Fibroblast of lung (primary cell): ENCODE results near the gene AOX1. TPM values are rescaled to one million over a fixed set of nuclear protein-coding genes. Genes with fewer than 3 reads are reported as not detected.
A peak's percentile ranks its signal among the peaks of the same experiment; 100 is the strongest.

Source experiments
- DNase-seq, 2 donors: peaks; one replicate each; pipeline versions ENCODE4 v3.0.0 to v3.0.0-alpha.2; 2010; ENCODE audit warnings: low read depth in 2 of 2
- H2AFZ ChIP-seq: 2 replicates; pipeline ENCODE4 v1.5.1; 2012; ENCODE audit warnings: low read length, control low read depth, inconsistent platforms
- H3K27ac ChIP-seq: 2 replicates; pipeline ENCODE4 v1.5.1; 2011; ENCODE audit warnings: low read length, control low read depth; ENCODE audit not compliant: insufficient read depth
- H3K27me3 ChIP-seq: 2 replicates; pipeline ENCODE4 v1.5.1; 2011; ENCODE audit warnings: mild to moderate bottlenecking, low read length; ENCODE audit not compliant: control insufficient read depth, insufficient read depth
- H3K36me3 ChIP-seq: 2 replicates; pipeline ENCODE4 v1.5.1; 2011; ENCODE audit warnings: low read length; ENCODE audit not compliant: control insufficient read depth, insufficient read depth
- H3K4me1 ChIP-seq: 2 replicates; pipeline ENCODE4 v1.5.1; 2011; ENCODE audit warnings: low read length; ENCODE audit not compliant: control insufficient read depth, insufficient read depth; ENCODE audit errors: extremely low read depth
- H3K4me2 ChIP-seq: 2 replicates; pipeline ENCODE4 v1.5.1; 2011; ENCODE audit warnings: low read length, control low read depth; ENCODE audit not compliant: insufficient read depth; ENCODE audit errors: extremely low read depth
- H3K4me3 ChIP-seq, 4 experiments: fragments of 200-600 bp in 1 of 4; sonication (generic) in 1 of 4; replicated peaks in 1 of 4; 2 replicates each; pipeline ENCODE4 v1.5.1; 2011 to 2016; ENCODE audit warnings: low read length in 4 of 4, low read depth in 3 of 4, mild to moderate bottlenecking in 3 of 4, control low read depth in 2 of 4, inconsistent platforms in 1 of 4, mixed read lengths in 1 of 4; ENCODE audit not compliant: insufficient read depth in 1 of 4; ENCODE audit errors: control extremely low read depth in 1 of 4
- H3K79me2 ChIP-seq: 2 replicates; pipeline ENCODE4 v1.5.1; 2012; ENCODE audit warnings: mild to moderate bottlenecking, low read length, inconsistent platforms; ENCODE audit not compliant: control insufficient read depth, insufficient read depth
- H3K9ac ChIP-seq: 2 replicates; pipeline ENCODE4 v1.5.1; 2011; ENCODE audit warnings: mild to moderate bottlenecking, low read length, control low read depth; ENCODE audit not compliant: insufficient read depth
- H3K9me3 ChIP-seq: 2 replicates; pipeline ENCODE4 v1.5.1; 2012; ENCODE audit warnings: low read depth, low read length; ENCODE audit not compliant: control insufficient read depth, insufficient read depth
- H4K20me1 ChIP-seq: 2 replicates; pipeline ENCODE4 v1.5.1; 2011; ENCODE audit warnings: low read length; ENCODE audit not compliant: control insufficient read depth, insufficient read depth; ENCODE audit errors: extremely low read depth
- EZH2 ChIP-seq: IDR thresholded peaks from 2 replicates; pipeline ENCODE4 v1.5.1; 2012; ENCODE audit warnings: low read length, control low read depth, mild to moderate bottlenecking; ENCODE audit errors: missing control alignments
- polyA plus RNA-seq, 2 donors: library from polyadenylated mRNA; depleted of rRNA in 1 of 2; stranded (reverse) in 1 of 2; unstranded in 1 of 2; fragments of >200 nt; gene quantifications; 2 replicates each; pipeline ENCODE4 v1.2.1, GENCODE V29; 2011 to 2012; ENCODE audit warnings: missing spikeins in 1 of 2
- total RNA-seq: library from RNA; depleted of rRNA; stranded (reverse); fragments of >200 nt; gene quantifications from 2 replicates; pipeline ENCODE4 v1.2.1, GENCODE V29; 2014
- TF ChIP-seq, protein P1 (sequence below), 2 donors: IDR thresholded peaks in 1 of 2; conservative IDR thresholded peaks in 1 of 2; 1 replicate in 1 of 2; 2 replicates in 1 of 2; pipeline ENCODE4 v1.5.1; 2011 to 2012; ENCODE audit warnings: low read length in 2 of 2, control low read depth in 1 of 2, inconsistent platforms in 1 of 2, low read depth in 1 of 2, mild to moderate bottlenecking in 1 of 2

AOX1 gene
- total and polyA plus RNA-seq, 2 donors (not counting 1 experiment from before 2014, with no cell fraction given): 39.4 to 65.1 TPM

DNA sequence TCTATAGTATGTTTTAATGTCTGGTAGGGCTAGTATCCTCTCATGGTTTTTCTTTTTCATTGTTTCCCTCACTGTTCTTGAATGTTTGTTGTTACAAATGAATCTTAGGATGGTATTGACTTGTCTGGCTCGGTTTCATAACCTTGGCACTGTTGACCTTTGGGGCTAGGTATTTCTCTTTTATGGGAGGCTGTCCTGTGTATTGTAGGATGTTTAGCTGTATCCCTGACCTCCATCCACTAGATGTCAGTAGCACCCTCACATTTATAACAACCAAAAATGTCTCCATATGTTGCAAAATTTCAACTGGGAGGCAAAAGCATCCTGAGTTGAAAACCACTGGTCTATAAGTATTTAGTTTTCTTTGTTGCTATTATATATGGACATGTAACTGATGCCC lies 7.0 kb upstream of the AOX1 start:
- H2AFZ ChIP-seq: no peak overlapping the region
- peak; percentile 13 to 43 for DNase-seq
- no peak overlapping the region for H3K4me3 ChIP-seq
- no peaks in the 10 kb centered on the region for H3K27me3 ChIP-seq
- H3K79me2 ChIP-seq: no peaks in the 10 kb centered on the region
- H3K9me3 ChIP-seq: no peaks in the 10 kb centered on the region
- H3K9ac ChIP-seq: no peak overlapping the region
- H3K4me2 ChIP-seq: no peak overlapping the region
- no peak overlapping the region for H3K27ac ChIP-seq
- no peaks in the 10 kb centered on the region for H4K20me1 ChIP-seq
- TF ChIP-seq, protein P1, sequence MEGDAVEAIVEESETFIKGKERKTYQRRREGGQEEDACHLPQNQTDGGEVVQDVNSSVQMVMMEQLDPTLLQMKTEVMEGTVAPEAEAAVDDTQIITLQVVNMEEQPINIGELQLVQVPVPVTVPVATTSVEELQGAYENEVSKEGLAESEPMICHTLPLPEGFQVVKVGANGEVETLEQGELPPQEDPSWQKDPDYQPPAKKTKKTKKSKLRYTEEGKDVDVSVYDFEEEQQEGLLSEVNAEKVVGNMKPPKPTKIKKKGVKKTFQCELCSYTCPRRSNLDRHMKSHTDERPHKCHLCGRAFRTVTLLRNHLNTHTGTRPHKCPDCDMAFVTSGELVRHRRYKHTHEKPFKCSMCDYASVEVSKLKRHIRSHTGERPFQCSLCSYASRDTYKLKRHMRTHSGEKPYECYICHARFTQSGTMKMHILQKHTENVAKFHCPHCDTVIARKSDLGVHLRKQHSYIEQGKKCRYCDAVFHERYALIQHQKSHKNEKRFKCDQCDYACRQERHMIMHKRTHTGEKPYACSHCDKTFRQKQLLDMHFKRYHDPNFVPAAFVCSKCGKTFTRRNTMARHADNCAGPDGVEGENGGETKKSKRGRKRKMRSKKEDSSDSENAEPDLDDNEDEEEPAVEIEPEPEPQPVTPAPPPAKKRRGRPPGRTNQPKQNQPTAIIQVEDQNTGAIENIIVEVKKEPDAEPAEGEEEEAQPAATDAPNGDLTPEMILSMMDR (conservative IDR thresholded peaks at IDR 0.05 in 1 of 2, IDR thresholded peaks at IDR 0.05 in 1 of 2; ENCODE audit: low read depth in 1 of 2, low read length in 2 of 2): peak; percentile 21 to 53
- no peak for TF ChIP-seq EZH2
- H3K4me1 ChIP-seq: no peaks in the 10 kb centered on the region
- H3K36me3 ChIP-seq: no peaks in the 10 kb centered on the region

DNA sequence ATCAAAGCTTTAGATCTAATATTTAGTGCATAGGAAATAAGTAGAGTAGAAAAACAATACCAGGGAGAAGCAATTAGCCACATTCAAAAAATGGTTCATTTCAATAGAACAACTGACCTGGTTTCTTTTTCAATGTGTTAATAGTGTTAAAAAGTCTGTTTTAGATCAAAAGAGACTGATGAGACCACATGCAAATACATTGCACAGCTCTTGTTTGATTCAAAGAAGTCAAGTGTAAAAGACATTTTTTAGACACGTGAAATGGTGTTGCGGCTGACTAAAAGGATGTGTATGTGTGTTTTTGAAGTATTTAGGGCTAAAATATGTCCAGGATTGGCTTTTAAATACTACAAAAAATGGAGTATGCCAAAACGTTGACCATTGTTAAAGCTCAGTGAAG lies 1.2 kb upstream of the AOX1 start:
- Histone ChIP-seq H3K4me2 (no peak overlapping the region), H3K27ac (no peak overlapping the region), H2AFZ (no peak overlapping the region), H3K79me2 (no peaks in the 10 kb centered on the region), H4K20me1 (no peaks in the 10 kb centered on the region), H3K9ac (no peak overlapping the region), H3K36me3 (no peaks in the 10 kb centered on the region), H3K4me3 (no peak overlapping the region), H3K27me3 (no peaks in the 10 kb centered on the region), H3K4me1 (no peaks in the 10 kb centered on the region), H3K9me3 (no peaks in the 10 kb centered on the region)
- no peak for DNase-seq
- no peak for TF ChIP-seq EZH2
- TF ChIP-seq, protein P1 (conservative IDR thresholded peaks at IDR 0.05 in 1 of 2, IDR thresholded peaks at IDR 0.05 in 1 of 2; ENCODE audit: low read depth in 1 of 2, low read length in 2 of 2): no peak

DNA sequence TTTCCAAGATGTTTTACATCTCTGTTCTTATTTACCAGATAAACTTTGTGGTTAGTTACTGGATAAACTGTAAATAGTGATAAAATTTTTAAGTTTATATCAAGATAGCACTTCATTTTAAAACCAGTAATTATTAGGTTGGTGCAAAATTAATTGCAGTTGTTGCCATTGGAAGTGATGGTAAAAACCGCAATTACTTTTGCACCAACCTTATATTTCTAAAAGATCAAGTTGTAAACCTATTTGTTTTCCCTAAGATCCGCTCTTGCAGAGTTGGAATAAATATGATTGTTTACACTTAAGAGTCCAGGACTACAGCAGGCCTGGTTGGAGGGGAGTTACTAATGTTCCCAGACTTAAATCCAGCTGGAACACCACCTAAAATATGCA lies 479 bp upstream of the AOX1 start:
- Histone ChIP-seq H3K4me1 (no peaks in the 10 kb centered on the region), H3K27ac (no peak overlapping the region), H3K9me3 (no peaks in the 10 kb centered on the region), H4K20me1 (no peaks in the 10 kb centered on the region), H3K4me3 (peak overlapping the region; percentile 40 to 81 (median 58)), H3K79me2 (no peaks in the 10 kb centered on the region), H2AFZ (peak overlapping the region; percentile 53), H3K9ac (no peak overlapping the region), H3K4me2 (peak overlapping the region; percentile 88), H3K27me3 (no peaks in the 10 kb centered on the region), H3K36me3 (no peaks in the 10 kb centered on the region)
- no peak for DNase-seq
- TF ChIP-seq, protein P1 (conservative IDR thresholded peaks at IDR 0.05 in 1 of 2, IDR thresholded peaks at IDR 0.05 in 1 of 2; ENCODE audit: low read depth in 1 of 2, low read length in 2 of 2): no peak
- TF ChIP-seq EZH2: no peak
